PC-9 (cell line): ENCODE data around the gene CRISPLD2.

Experiments used
- EZH2 ChIP-seq: fragments of 200-600 bp; sonication (generic); IDR thresholded peaks from 2 replicates; pipeline ENCODE4 v1.8.0; 2017; ENCODE audit warnings: antibody characterized with exemption, low read depth
- TF ChIP-seq, protein P1 (sequence below): fragments of 200-600 bp; sonication (generic); conservative IDR thresholded peaks from 2 replicates; pipeline ENCODE4 v1.6.1; 2017; ENCODE audit warnings: mixed run types, antibody characterized with exemption, mild to moderate bottlenecking, moderate library complexity

- TF ChIP-seq, protein P1, sequence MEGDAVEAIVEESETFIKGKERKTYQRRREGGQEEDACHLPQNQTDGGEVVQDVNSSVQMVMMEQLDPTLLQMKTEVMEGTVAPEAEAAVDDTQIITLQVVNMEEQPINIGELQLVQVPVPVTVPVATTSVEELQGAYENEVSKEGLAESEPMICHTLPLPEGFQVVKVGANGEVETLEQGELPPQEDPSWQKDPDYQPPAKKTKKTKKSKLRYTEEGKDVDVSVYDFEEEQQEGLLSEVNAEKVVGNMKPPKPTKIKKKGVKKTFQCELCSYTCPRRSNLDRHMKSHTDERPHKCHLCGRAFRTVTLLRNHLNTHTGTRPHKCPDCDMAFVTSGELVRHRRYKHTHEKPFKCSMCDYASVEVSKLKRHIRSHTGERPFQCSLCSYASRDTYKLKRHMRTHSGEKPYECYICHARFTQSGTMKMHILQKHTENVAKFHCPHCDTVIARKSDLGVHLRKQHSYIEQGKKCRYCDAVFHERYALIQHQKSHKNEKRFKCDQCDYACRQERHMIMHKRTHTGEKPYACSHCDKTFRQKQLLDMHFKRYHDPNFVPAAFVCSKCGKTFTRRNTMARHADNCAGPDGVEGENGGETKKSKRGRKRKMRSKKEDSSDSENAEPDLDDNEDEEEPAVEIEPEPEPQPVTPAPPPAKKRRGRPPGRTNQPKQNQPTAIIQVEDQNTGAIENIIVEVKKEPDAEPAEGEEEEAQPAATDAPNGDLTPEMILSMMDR = no peak
- no peak for TF ChIP-seq EZH2
Measured at GRCh38 chr16:84940670-84941551, 121.1 kb downstream of the CRISPLD2 start.
